Measurements from ENCODE around the gene AKTIP.

Gene AKTIP

GRCh38 chr16:53529513-53529912 lies 26.5 kb upstream of the AKTIP start:
- H3K4me3 ChIP-seq (ENCODE audit: low read depth, low read length), result peak overlapping the region; percentile 40
- no peaks in the 10 kb centered on the region for H3K4me1 ChIP-seq
- no peak for DNase-seq
- no peaks in the 10 kb centered on the region for H3K9me3 ChIP-seq
- TF ChIP-seq CTCF (IDR thresholded peaks at IDR 0.05; ENCODE audit: low read depth, low read length), result no peak
- H3K27me3 ChIP-seq, result no peaks in the 10 kb centered on the region
- no peaks in the 10 kb centered on the region for H3K36me3 ChIP-seq

- no peaks in the 10 kb centered on the region; the same call in 1 of the 2 replicates for H3K9me3 ChIP-seq
- no peaks in the 10 kb centered on the region for H3K4me1 ChIP-seq
- no peak for DNase-seq
- no peak overlapping the region for H3K4me3 ChIP-seq (ENCODE audit: low read depth, low read length)
- no peaks in the 10 kb centered on the region for H3K36me3 ChIP-seq
- no peak for TF ChIP-seq CTCF (IDR thresholded peaks at IDR 0.05; ENCODE audit: low read depth, low read length)
- no peaks in the 10 kb centered on the region for H3K27me3 ChIP-seq
Observed at GRCh38 chr16:53528797-53529196, 25.8 kb upstream of the AKTIP start.

GRCh38 chr16:53523971-53524548 lies 21.1 kb upstream of the AKTIP start:
- DNase-seq, result no peak
- Histone ChIP-seq H3K9me3 (no peaks in the 10 kb centered on the region; the same call in 1 of the 2 replicates), H3K4me3 (ENCODE audit: low read depth, low read length) (no peak overlapping the region), H3K27me3 (no peaks in the 10 kb centered on the region), H3K4me1 (no peaks in the 10 kb centered on the region), H3K36me3 (no peaks in the 10 kb centered on the region)
- no peak for TF ChIP-seq CTCF (IDR thresholded peaks at IDR 0.05; ENCODE audit: low read depth, low read length)

GRCh38 chr16:53523126-53523804 lies 20.3 kb upstream of the AKTIP start:
- Histone ChIP-seq H3K9me3 (no peaks in the 10 kb centered on the region; the same call in 1 of the 2 replicates), H3K36me3 (no peaks in the 10 kb centered on the region), H3K4me3 (ENCODE audit: low read depth, low read length) (no peak overlapping the region), H3K4me1 (no peaks in the 10 kb centered on the region), H3K27me3 (no peaks in the 10 kb centered on the region)
- TF ChIP-seq CTCF (IDR thresholded peaks at IDR 0.05; ENCODE audit: low read depth, low read length), result no peak
- DNase-seq, result no peak

- Histone ChIP-seq H3K27me3 (no peaks in the 10 kb centered on the region), H3K4me1 (no peaks in the 10 kb centered on the region), H3K4me3 (ENCODE audit: low read depth, low read length) (no peak overlapping the region), H3K36me3 (no peaks in the 10 kb centered on the region), H3K9me3 (no peaks in the 10 kb centered on the region; the same call in 1 of the 2 replicates)
- no peak for DNase-seq
- TF ChIP-seq CTCF (IDR thresholded peaks at IDR 0.05; ENCODE audit: low read depth, low read length), result no peak
Observed at GRCh38 chr16:53519417-53520091, 16.5 kb upstream of the AKTIP start.
